Natural killer cell (primary cell): ENCODE results near the gene PLAAT4. TPM values are rescaled to one million over a fixed set of nuclear protein-coding genes. Genes with fewer than 3 reads are reported as not detected.
"Not testable (repeated sequence)": the region's sequence is repeated elsewhere in the genome, so short reads cannot be mapped to it uniquely, and the experiment has no call there.

Source experiments
- ATAC-seq, 3 donors: fragments of 150-1000 bp in 2 of 3; fragments of 200-7000 bp in 1 of 3; cut with Tn5 transposase; 1 replicate in 1 of 3; 2 replicates in 2 of 3; pipeline ENCODE4 v1.10.0; 2021; ENCODE audit warnings: mild to moderate bottlenecking in 2 of 3, moderate library complexity in 2 of 3
- DNase-seq, 2 donors: peaks; one replicate each; pipeline versions ENCODE4 v3.0.0 to v3.0.0-alpha.2; 2013 to 2021; ENCODE audit warnings: mixed read lengths in 1 of 2
- H3K27ac ChIP-seq: one replicate; pipeline ENCODE4 v1.5.1; 2013; ENCODE audit warnings: mild to moderate bottlenecking, low read length
- H3K27me3 ChIP-seq: one replicate; pipeline ENCODE4 v1.6.1; 2013; ENCODE audit warnings: low read length; ENCODE audit not compliant: control insufficient read depth, insufficient read depth
- H3K36me3 ChIP-seq: one replicate; pipeline ENCODE4 v1.6.1; 2013; ENCODE audit warnings: low read length; ENCODE audit not compliant: control insufficient read depth, insufficient read depth
- H3K4me1 ChIP-seq: one replicate; pipeline ENCODE4 v1.6.1; 2013; ENCODE audit warnings: low read length; ENCODE audit not compliant: control insufficient read depth, insufficient read depth
- H3K4me3 ChIP-seq: one replicate; pipeline ENCODE4 v1.5.1; 2013; ENCODE audit warnings: low read length
- H3K9me3 ChIP-seq: one replicate; pipeline ENCODE4 v1.6.1; 2013; ENCODE audit warnings: low read length; ENCODE audit not compliant: control insufficient read depth, insufficient read depth
- H3K27ac Mint-ChIP-seq, 2 donors: one replicate each; pipeline ENCODE4 v1.8.0; 2022; ENCODE audit warnings: mild to moderate bottlenecking in 2 of 2, mixed read lengths in 2 of 2, moderate library complexity in 1 of 2
- H3K27me3 Mint-ChIP-seq, 2 donors: one replicate each; pipeline ENCODE4 v1.8.0; 2022; ENCODE audit warnings: low read depth in 2 of 2, mixed read lengths in 2 of 2
- H3K36me3 Mint-ChIP-seq: one replicate; pipeline ENCODE4 v1.8.0; 2022; ENCODE audit warnings: mixed read lengths
- H3K4me1 Mint-ChIP-seq, 2 donors: one replicate each; pipeline ENCODE4 v1.8.0; 2022; ENCODE audit warnings: mixed read lengths in 2 of 2
- H3K4me3 Mint-ChIP-seq: one replicate; pipeline ENCODE4 v1.8.0; 2022; ENCODE audit warnings: mild to moderate bottlenecking, moderate library complexity, mixed read lengths
- H3K9me3 Mint-ChIP-seq, 2 donors: one replicate each; pipeline ENCODE4 v1.8.0; 2022; ENCODE audit warnings: mixed read lengths in 2 of 2
- CTCF ChIP-seq: fragments of 200-600 bp; IDR thresholded peaks from one replicate; pipeline ENCODE4 v1.8.0; 2022; ENCODE audit warnings: antibody characterized with exemption
- WGBS: methylation state at CpG from one replicate; pipeline ENCODE4 v1.1.7; 2013; ENCODE audit warnings: missing lambda C conversion rate; ENCODE audit not compliant: insufficient coverage; 5-methylcytosine and 5-hydroxymethylcytosine counted together
- intact Hi-C: fragments of 100-400 bp; cut with micrococcal nuclease; formaldehyde crosslinking; loops from one replicate; pipeline ENCODE4 v1.14.2; 2022
- total RNA-seq, 4 donors: library from RNA; stranded (reverse); fragments of 120-200 nt in 1 of 4; gene quantifications; one replicate each; pipeline versions ENCODE4 v1.2.3 to v1.2.4, GENCODE V29; 2013 to 2022

Gene PLAAT4
- total RNA-seq, 3 donors from 2014 or later (not counting 1 experiment from before 2014, with no cell fraction given), result 204 to 215 (median 210) TPM

GRCh38 chr11:63521896-63522295 is 14.7 kb upstream of the PLAAT4 start:
- 64% methylated on average over 1 of the region's 2 CpGs for WGBS
- Histone ChIP-seq H3K27me3 (no peaks in the 10 kb centered on the region), H3K9me3 (no peaks in the 10 kb centered on the region), H3K4me3 (no peak overlapping the region), H3K4me1 (peaks cover 5% of the 10 kb centered on the region), H3K27ac (no peak overlapping the region), H3K36me3 (no peaks in the 10 kb centered on the region)
- Mint-ChIP-seq H3K36me3 (no peaks in the 10 kb centered on the region), H3K27ac (peak overlapping the region in 1 of 2 donors; percentile 38), H3K4me3 (no peak overlapping the region), H3K27me3 (no peaks in the 10 kb centered on the region), H3K9me3 (no peaks in the 10 kb centered on the region), H3K4me1 (peaks cover 9 to 23% of the 10 kb centered on the region in 2 donors)
- no peak for TF ChIP-seq CTCF
- no peak for ATAC-seq
- DNase-seq, result no peak
- intact Hi-C loops, result no loop called here

- WGBS, result 93% methylated on average over 7 of the region's 7 CpGs
- H3K27ac ChIP-seq, result no peak overlapping the region
- H3K4me3 Mint-ChIP-seq, result no peak overlapping the region
- no peaks in the 10 kb centered on the region for H3K36me3 Mint-ChIP-seq
- H3K4me1 Mint-ChIP-seq, result peaks cover 6 to 12% of the 10 kb centered on the region in 2 donors
- H3K27me3 Mint-ChIP-seq, result no peaks in the 10 kb centered on the region
- H3K9me3 Mint-ChIP-seq, result no peaks in the 10 kb centered on the region
- H3K9me3 ChIP-seq, result no peaks in the 10 kb centered on the region
- intact Hi-C loops, result no loop called here
- peaks cover 5% of the 10 kb centered on the region for H3K4me1 ChIP-seq
- DNase-seq (no peak), ATAC-seq (no peak)
- H3K36me3 ChIP-seq, result no peaks in the 10 kb centered on the region
- H3K27me3 ChIP-seq, result no peaks in the 10 kb centered on the region
- no peak overlapping the region for H3K27ac Mint-ChIP-seq
- TF ChIP-seq CTCF, result no peak
- no peak overlapping the region for H3K4me3 ChIP-seq
Observed at GRCh38 chr11:63523151-63523550, 13.5 kb upstream of the PLAAT4 start.

- no peak for TF ChIP-seq CTCF
- no peak overlapping the region for H3K27ac Mint-ChIP-seq
- no peak overlapping the region for H3K27ac ChIP-seq
Observed at GRCh38 chr11:63527667-63528066, 8.9 kb upstream of the PLAAT4 start.

GRCh38 chr11:63528156-63528555 is 8.5 kb upstream of the PLAAT4 start:
- H3K4me1 Mint-ChIP-seq, result peaks cover 35 to 36% of the 10 kb centered on the region in 2 donors
- H3K27ac ChIP-seq, H3K9me3 Mint-ChIP-seq, H3K4me3 Mint-ChIP-seq, H3K4me3 ChIP-seq, H3K27me3 ChIP-seq, DNase-seq, ATAC-seq, intact Hi-C loops, H3K9me3 ChIP-seq, H3K36me3 ChIP-seq, H3K36me3 Mint-ChIP-seq, H3K27me3 Mint-ChIP-seq, H3K27ac Mint-ChIP-seq: not testable (repeated sequence)
- 86% methylated on average over 1 of the region's 11 CpGs for WGBS
- peaks cover 18% of the 10 kb centered on the region for H3K4me1 ChIP-seq

More at GRCh38 chr11:63527667-63528066, 8.9 kb upstream of the PLAAT4 start:
- DNase-seq, result no peak
- Histone ChIP-seq H3K27me3 (no peaks in the 10 kb centered on the region), H3K9me3 (no peaks in the 10 kb centered on the region), H3K36me3 (no peaks in the 10 kb centered on the region), H3K4me1 (peaks cover 13% of the 10 kb centered on the region), H3K4me3 (no peak overlapping the region)
- no peak for ATAC-seq
- WGBS, result 87% methylated on average over 2 of the region's 2 CpGs
- H3K4me1 Mint-ChIP-seq, result peaks cover 30 to 31% of the 10 kb centered on the region in 2 donors
- H3K27me3 Mint-ChIP-seq, result no peaks in the 10 kb centered on the region
- no peaks in the 10 kb centered on the region for H3K36me3 Mint-ChIP-seq
- intact Hi-C loops, result no loop called here
- no peaks in the 10 kb centered on the region for H3K9me3 Mint-ChIP-seq
- no peak overlapping the region for H3K4me3 Mint-ChIP-seq

GRCh38 chr11:63528729-63529278 is 7.8 kb upstream of the PLAAT4 start:
- ATAC-seq, H3K27me3 Mint-ChIP-seq, H3K27ac ChIP-seq, H3K4me3 Mint-ChIP-seq, H3K36me3 Mint-ChIP-seq, H3K36me3 ChIP-seq, H3K27me3 ChIP-seq, H3K9me3 Mint-ChIP-seq, H3K4me3 ChIP-seq, intact Hi-C loops, H3K9me3 ChIP-seq, DNase-seq: not testable (repeated sequence)
- H3K4me1 ChIP-seq, result peaks cover 23% of the 10 kb centered on the region
- 100% methylated on average over 1 of the region's 3 CpGs for WGBS
- H3K27ac Mint-ChIP-seq, result peak overlapping the region in 1 of 2 donors; percentile 12
- H3K4me1 Mint-ChIP-seq, result peaks cover 42% of the 10 kb centered on the region in 2 donors

GRCh38 chr11:63529373-63529772 is 7.2 kb upstream of the PLAAT4 start:
- Mint-ChIP-seq H3K27ac (peak overlapping the region; percentile 12), H3K4me1 (peaks cover 48% of the 10 kb centered on the region in 2 donors)
- 91% methylated on average over 6 of the region's 6 CpGs for WGBS
- H3K4me3 Mint-ChIP-seq, H3K36me3 ChIP-seq, H3K4me3 ChIP-seq, intact Hi-C loops, H3K36me3 Mint-ChIP-seq, H3K9me3 ChIP-seq, ATAC-seq, H3K27me3 Mint-ChIP-seq, DNase-seq, H3K27me3 ChIP-seq, H3K27ac ChIP-seq, H3K9me3 Mint-ChIP-seq: not testable (repeated sequence)
- peaks cover 29% of the 10 kb centered on the region for H3K4me1 ChIP-seq
